Measurements from ENCODE around the gene NT5DC1.

DNA sequence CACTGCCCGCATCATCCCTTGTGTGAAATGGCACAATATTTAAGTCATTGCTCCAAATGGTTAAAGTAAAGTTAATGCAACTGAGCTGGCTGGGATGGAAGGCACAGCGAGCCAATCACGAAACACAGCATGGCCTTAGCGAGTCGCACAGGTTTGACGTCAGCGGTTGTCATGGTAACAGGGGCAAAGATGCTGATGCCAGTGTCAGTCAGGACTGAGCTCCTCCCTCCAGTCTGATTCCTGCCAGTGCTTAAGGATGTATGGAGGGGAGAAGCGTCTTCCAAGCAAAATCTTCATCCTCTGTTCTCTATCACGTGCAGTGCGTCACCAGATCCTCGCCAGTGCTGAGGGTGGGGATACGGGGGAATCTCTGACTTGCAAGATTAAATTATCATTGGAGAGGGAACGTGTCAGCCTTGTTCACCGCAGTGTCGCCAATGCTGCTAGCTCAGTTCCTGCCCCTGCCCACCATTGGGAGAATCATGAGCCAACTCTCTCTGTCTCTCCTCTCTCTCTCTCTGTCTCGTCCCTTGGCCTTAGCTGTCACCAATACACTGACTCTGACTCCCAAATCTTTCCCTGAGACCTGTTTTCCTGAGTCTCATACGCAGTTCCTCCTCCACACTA lies 128.7 kb downstream of the NT5DC1 start:
- TF ChIP-seq, protein P1, sequence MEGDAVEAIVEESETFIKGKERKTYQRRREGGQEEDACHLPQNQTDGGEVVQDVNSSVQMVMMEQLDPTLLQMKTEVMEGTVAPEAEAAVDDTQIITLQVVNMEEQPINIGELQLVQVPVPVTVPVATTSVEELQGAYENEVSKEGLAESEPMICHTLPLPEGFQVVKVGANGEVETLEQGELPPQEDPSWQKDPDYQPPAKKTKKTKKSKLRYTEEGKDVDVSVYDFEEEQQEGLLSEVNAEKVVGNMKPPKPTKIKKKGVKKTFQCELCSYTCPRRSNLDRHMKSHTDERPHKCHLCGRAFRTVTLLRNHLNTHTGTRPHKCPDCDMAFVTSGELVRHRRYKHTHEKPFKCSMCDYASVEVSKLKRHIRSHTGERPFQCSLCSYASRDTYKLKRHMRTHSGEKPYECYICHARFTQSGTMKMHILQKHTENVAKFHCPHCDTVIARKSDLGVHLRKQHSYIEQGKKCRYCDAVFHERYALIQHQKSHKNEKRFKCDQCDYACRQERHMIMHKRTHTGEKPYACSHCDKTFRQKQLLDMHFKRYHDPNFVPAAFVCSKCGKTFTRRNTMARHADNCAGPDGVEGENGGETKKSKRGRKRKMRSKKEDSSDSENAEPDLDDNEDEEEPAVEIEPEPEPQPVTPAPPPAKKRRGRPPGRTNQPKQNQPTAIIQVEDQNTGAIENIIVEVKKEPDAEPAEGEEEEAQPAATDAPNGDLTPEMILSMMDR (IDR thresholded peaks at IDR 0.05), result no peak
- TF ChIP-seq POLR2A (IDR thresholded peaks at IDR 0.05), result no peak

All from Peyer's patch (tissue), 4 donors.